Measurements from ENCODE around the gene SLC2A4. TPM values are rescaled to one million over a fixed set of nuclear protein-coding genes. Genes with fewer than 3 reads are reported as not detected.
A peak's percentile ranks its signal among the peaks of the same experiment; 100 is the strongest.
"Not testable (repeated sequence)": the region's sequence is repeated elsewhere in the genome, so short reads cannot be mapped to it uniquely, and the experiment has no call there.

Gene SLC2A4
- total and polyA plus RNA-seq, 2 donors (not counting 1 experiment from before 2014, with no cell fraction given) = under 0.01 to 0.19 TPM

DNA sequence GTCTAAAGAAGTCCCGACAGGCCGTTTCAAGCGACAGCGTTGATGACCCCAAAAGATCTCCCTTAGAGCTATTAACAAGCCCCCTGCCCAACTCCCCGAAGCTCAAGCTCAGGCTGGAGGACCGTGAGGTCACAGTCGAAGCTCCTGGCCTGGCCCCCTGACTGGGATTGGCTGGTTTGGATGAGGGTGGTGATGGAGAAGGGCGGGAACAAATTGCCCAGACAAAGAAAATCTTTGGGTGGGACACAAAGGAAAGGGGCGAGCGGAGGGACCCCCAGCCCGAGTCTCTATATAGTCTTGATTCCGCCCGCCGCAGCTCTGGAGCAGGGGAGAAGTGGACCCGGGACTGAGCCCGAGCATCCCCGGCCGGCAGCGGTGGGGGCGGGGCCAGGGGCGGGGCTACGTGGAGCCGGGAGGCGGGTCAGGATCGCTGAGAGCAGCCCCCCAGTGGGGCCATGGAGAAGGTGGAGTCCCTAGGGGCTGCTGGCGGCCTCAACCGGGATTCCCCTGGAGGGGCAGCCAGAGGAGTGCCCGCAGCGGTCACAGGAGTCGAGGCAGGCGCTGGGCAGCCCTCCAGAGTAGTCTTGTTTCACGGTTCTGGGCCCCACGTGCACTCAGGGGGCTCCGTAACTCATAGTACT is 48.6 kb downstream of the SLC2A4 start:
- peaks cover 3% of the 10 kb centered on the region for H3K36me3 ChIP-seq (ENCODE audit: control insufficient read depth, insufficient read depth, low read length)
- peak; percentile 72 to 77 for DNase-seq (ENCODE audit: low read depth in 2 of 2)
- H3K9ac ChIP-seq (ENCODE audit: insufficient read depth, low read length) = peak overlapping the region; percentile 70

DNA sequence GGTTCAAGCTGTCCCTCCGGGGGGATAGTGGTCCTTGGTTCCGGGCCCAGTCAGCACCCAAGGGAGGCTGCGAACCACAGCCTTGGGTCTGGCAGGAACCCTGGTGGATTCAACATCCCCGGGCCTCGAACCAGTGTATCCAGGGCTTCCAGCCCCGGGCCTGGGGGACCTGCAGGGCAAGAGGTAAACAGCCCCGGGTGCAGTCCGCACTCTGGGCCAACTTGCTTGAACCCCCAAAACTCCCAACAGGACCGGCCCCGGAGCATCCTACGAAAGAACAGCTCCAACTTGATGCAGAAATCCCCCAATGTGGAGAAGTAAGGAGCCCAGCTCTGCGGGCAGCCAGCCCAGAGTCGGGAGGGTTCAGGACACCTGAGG is 49.1 kb downstream of the SLC2A4 start:
- Histone ChIP-seq H3K27ac (ENCODE audit: insufficient read depth, low read length) (no peak overlapping the region), H3K4me2 (ENCODE audit: extremely low read depth, insufficient read depth, low read length) (peak overlapping the region; percentile 75), H3K4me1 (ENCODE audit: control insufficient read depth, extremely low read depth, insufficient read depth, low read length) (no peaks in the 10 kb centered on the region), H2AFZ (ENCODE audit: low read length) (peak overlapping the region; percentile 72), H3K79me2 (ENCODE audit: control insufficient read depth, insufficient read depth, low read length) (peaks cover 6% of the 10 kb centered on the region), H3K36me3 (ENCODE audit: control insufficient read depth, insufficient read depth, low read length) (no peaks in the 10 kb centered on the region), H3K9ac (ENCODE audit: insufficient read depth, low read length) (peak overlapping the region; percentile 26), H3K9me3 (ENCODE audit: control insufficient read depth, insufficient read depth, low read depth, low read length) (no peaks in the 10 kb centered on the region), H3K4me3 (replicated peaks in 1 of 4; ENCODE audit: control extremely low read depth in 1 of 4, insufficient read depth in 1 of 4, low read depth in 3 of 4, low read length in 4 of 4) (peak overlapping the region; percentile 47 to 88 (median 66)), H4K20me1 (ENCODE audit: control insufficient read depth, extremely low read depth, insufficient read depth, low read length) (no peaks in the 10 kb centered on the region), H3K27me3 (ENCODE audit: control insufficient read depth, insufficient read depth, low read length) (peaks cover 7% of the 10 kb centered on the region)
- no peak for DNase-seq (ENCODE audit: low read depth in 2 of 2)
- no peak for TF ChIP-seq EZH2 (IDR thresholded peaks at IDR 0.05; ENCODE audit: low read length, missing control alignments)
- TF ChIP-seq, protein P1, sequence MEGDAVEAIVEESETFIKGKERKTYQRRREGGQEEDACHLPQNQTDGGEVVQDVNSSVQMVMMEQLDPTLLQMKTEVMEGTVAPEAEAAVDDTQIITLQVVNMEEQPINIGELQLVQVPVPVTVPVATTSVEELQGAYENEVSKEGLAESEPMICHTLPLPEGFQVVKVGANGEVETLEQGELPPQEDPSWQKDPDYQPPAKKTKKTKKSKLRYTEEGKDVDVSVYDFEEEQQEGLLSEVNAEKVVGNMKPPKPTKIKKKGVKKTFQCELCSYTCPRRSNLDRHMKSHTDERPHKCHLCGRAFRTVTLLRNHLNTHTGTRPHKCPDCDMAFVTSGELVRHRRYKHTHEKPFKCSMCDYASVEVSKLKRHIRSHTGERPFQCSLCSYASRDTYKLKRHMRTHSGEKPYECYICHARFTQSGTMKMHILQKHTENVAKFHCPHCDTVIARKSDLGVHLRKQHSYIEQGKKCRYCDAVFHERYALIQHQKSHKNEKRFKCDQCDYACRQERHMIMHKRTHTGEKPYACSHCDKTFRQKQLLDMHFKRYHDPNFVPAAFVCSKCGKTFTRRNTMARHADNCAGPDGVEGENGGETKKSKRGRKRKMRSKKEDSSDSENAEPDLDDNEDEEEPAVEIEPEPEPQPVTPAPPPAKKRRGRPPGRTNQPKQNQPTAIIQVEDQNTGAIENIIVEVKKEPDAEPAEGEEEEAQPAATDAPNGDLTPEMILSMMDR (conservative IDR thresholded peaks at IDR 0.05 in 1 of 2, IDR thresholded peaks at IDR 0.05 in 1 of 2; ENCODE audit: low read depth in 1 of 2, low read length in 2 of 2) = no peak

More for the DNA sequence above, 48.6 kb downstream of the SLC2A4 start:
- peak overlapping the region; percentile 97 for H2AFZ ChIP-seq (ENCODE audit: low read length)
- H3K27me3 ChIP-seq (ENCODE audit: control insufficient read depth, insufficient read depth, low read length) = peaks cover 7% of the 10 kb centered on the region
- H3K79me2 ChIP-seq (ENCODE audit: control insufficient read depth, insufficient read depth, low read length) = peaks cover 6% of the 10 kb centered on the region
- peak overlapping the region; percentile 54 to 93 (median 83) for H3K4me3 ChIP-seq (replicated peaks in 1 of 4; ENCODE audit: control extremely low read depth in 1 of 4, insufficient read depth in 1 of 4, low read depth in 3 of 4, low read length in 4 of 4)
- no peaks in the 10 kb centered on the region for H4K20me1 ChIP-seq (ENCODE audit: control insufficient read depth, extremely low read depth, insufficient read depth, low read length)
- no peaks in the 10 kb centered on the region for H3K9me3 ChIP-seq (ENCODE audit: control insufficient read depth, insufficient read depth, low read depth, low read length)
- H3K4me2 ChIP-seq (ENCODE audit: extremely low read depth, insufficient read depth, low read length) = peak overlapping the region; percentile 80
- H3K4me1 ChIP-seq (ENCODE audit: control insufficient read depth, extremely low read depth, insufficient read depth, low read length) = no peaks in the 10 kb centered on the region
- TF ChIP-seq, protein P1 (conservative IDR thresholded peaks at IDR 0.05 in 1 of 2, IDR thresholded peaks at IDR 0.05 in 1 of 2; ENCODE audit: low read depth in 1 of 2, low read length in 2 of 2) = no peak
- TF ChIP-seq EZH2 (IDR thresholded peaks at IDR 0.05; ENCODE audit: low read length, missing control alignments) = no peak
- H3K27ac ChIP-seq (ENCODE audit: insufficient read depth, low read length) = peak overlapping the region; percentile 72

DNA sequence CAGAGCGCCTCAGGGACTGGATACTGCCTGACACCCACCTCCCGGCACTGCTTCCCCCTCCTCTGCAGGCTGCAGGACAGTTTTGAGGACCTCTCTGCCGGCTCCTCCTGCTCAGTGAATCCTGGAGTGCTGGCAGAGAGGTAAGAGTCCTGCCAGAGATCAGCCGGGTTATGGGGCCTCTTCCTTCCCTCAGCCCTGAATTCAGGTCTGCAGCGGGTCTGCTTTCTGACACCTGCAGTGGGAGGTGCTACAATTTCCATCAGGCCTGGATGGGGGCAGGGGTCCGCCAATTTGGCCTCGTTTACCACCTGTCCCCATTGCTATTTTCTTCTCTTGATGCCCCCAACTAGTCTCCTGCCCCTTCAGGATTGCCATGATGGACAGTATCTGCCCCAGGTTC is 50.6 kb downstream of the SLC2A4 start:
- H3K27ac ChIP-seq (ENCODE audit: insufficient read depth, low read length) = no peak overlapping the region
- H3K4me3 ChIP-seq (replicated peaks in 1 of 4; ENCODE audit: control extremely low read depth in 1 of 4, insufficient read depth in 1 of 4, low read depth in 3 of 4, low read length in 4 of 4) = no peak overlapping the region
- DNase-seq (ENCODE audit: low read depth in 2 of 2) = no peak
- H3K4me2 ChIP-seq (ENCODE audit: extremely low read depth, insufficient read depth, low read length) = no peak overlapping the region
- no peaks in the 10 kb centered on the region for H3K9me3 ChIP-seq (ENCODE audit: control insufficient read depth, insufficient read depth, low read depth, low read length)
- H4K20me1 ChIP-seq (ENCODE audit: control insufficient read depth, extremely low read depth, insufficient read depth, low read length) = no peaks in the 10 kb centered on the region
- TF ChIP-seq, protein P1 (conservative IDR thresholded peaks at IDR 0.05 in 1 of 2, IDR thresholded peaks at IDR 0.05 in 1 of 2; ENCODE audit: low read depth in 1 of 2, low read length in 2 of 2) = no peak
- TF ChIP-seq EZH2 (IDR thresholded peaks at IDR 0.05; ENCODE audit: low read length, missing control alignments) = no peak
- H3K79me2 ChIP-seq (ENCODE audit: control insufficient read depth, insufficient read depth, low read length) = peaks cover 6% of the 10 kb centered on the region
- H3K36me3 ChIP-seq (ENCODE audit: control insufficient read depth, insufficient read depth, low read length) = no peaks in the 10 kb centered on the region
- no peaks in the 10 kb centered on the region for H3K4me1 ChIP-seq (ENCODE audit: control insufficient read depth, extremely low read depth, insufficient read depth, low read length)
- H3K27me3 ChIP-seq (ENCODE audit: control insufficient read depth, insufficient read depth, low read length) = peaks cover 7% of the 10 kb centered on the region
- no peak overlapping the region for H3K9ac ChIP-seq (ENCODE audit: insufficient read depth, low read length)
- no peak overlapping the region for H2AFZ ChIP-seq (ENCODE audit: low read length)

DNA sequence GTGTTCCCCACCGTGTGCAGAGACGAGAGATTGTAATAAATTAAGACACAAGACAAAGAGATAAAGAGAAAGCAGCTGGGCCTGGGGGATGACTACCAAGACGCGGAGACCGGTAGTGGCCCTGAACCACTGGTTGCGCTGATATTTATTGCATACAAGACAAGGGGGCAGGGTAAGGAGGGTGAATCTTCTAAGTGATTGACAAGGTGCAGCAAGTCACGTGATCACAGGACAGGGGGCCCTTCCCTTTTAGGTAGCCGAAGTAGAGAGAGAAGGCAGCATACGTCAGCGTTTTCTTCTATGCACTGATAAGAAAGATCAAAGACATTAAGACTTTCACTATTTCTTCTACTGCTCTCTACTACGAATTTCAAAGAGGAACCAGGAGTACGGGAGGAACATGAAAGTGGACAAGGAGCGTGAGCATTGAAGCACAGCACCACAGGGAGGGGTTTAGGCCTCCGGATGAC is 51.1 kb downstream of the SLC2A4 start:
- H3K79me2 ChIP-seq (ENCODE audit: control insufficient read depth, insufficient read depth, low read length); H3K9ac ChIP-seq (ENCODE audit: insufficient read depth, low read length); H3K4me1 ChIP-seq (ENCODE audit: control insufficient read depth, extremely low read depth, insufficient read depth, low read length); H3K36me3 ChIP-seq (ENCODE audit: control insufficient read depth, insufficient read depth, low read length); H3K27ac ChIP-seq (ENCODE audit: insufficient read depth, low read length); H2AFZ ChIP-seq (ENCODE audit: low read length); H4K20me1 ChIP-seq (ENCODE audit: control insufficient read depth, extremely low read depth, insufficient read depth, low read length); H3K4me2 ChIP-seq (ENCODE audit: extremely low read depth, insufficient read depth, low read length); H3K4me3 ChIP-seq (replicated peaks in 1 of 4; ENCODE audit: control extremely low read depth in 1 of 4, insufficient read depth in 1 of 4, low read depth in 3 of 4, low read length in 4 of 4); DNase-seq (ENCODE audit: low read depth in 2 of 2); H3K27me3 ChIP-seq (ENCODE audit: control insufficient read depth, insufficient read depth, low read length); H3K9me3 ChIP-seq (ENCODE audit: control insufficient read depth, insufficient read depth, low read depth, low read length): not testable (repeated sequence)
